ENCODE measurements around the gene TMEM130.

DNA sequence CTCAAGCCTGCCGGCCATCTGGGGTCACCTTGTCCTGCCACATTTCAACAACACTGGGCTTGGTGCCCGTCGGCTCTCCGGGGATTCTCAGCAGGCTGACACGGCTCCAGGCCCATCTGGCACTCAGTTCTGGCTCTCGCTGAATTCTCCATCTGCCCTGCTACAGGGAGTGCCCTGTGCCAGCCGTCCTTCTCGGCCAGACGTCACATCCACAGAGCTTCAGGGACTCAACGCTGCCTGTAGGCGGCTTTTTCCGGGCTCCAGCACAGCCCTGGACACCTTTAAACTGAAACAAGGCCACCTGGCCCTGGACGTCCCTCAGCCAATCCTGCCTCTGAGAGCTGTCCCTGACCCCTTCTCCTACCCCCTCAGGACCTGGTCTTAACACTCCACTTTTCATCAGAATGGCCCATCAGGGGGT, 43.0 kb downstream of the TMEM130 start:
- TF ChIP-seq, protein P1, sequence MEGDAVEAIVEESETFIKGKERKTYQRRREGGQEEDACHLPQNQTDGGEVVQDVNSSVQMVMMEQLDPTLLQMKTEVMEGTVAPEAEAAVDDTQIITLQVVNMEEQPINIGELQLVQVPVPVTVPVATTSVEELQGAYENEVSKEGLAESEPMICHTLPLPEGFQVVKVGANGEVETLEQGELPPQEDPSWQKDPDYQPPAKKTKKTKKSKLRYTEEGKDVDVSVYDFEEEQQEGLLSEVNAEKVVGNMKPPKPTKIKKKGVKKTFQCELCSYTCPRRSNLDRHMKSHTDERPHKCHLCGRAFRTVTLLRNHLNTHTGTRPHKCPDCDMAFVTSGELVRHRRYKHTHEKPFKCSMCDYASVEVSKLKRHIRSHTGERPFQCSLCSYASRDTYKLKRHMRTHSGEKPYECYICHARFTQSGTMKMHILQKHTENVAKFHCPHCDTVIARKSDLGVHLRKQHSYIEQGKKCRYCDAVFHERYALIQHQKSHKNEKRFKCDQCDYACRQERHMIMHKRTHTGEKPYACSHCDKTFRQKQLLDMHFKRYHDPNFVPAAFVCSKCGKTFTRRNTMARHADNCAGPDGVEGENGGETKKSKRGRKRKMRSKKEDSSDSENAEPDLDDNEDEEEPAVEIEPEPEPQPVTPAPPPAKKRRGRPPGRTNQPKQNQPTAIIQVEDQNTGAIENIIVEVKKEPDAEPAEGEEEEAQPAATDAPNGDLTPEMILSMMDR (IDR thresholded peaks at IDR 0.05), result no peak
- TF ChIP-seq POLR2A (IDR thresholded peaks at IDR 0.05) (no peak), EP300 (IDR thresholded peaks at IDR 0.05) (no peak)
